HG02970 (cell line): ENCODE results near the gene RNF208.
"Not testable (repeated sequence)": the region's sequence is repeated elsewhere in the genome, so short reads cannot be mapped to it uniquely, and the experiment has no call there.

Experiments
- ATAC-seq: cut with Tn5 transposase; IDR thresholded peaks from one replicate; pipeline ENCODE4 v1.9.1; 2021; ENCODE audit warnings: mild to moderate bottlenecking, moderate library complexity, moderate number of reproducible peaks; ENCODE audit not compliant: unreplicated experiment, low FRiP score

The RNF208 gene

GRCh38 chr9:137240318-137240840 lies 18.3 kb upstream of the RNF208 start:
- ATAC-seq, result peak; percentile 17

- not testable (repeated sequence) for ATAC-seq
Measured at GRCh38 chr9:137239541-137240200, 17.6 kb upstream of the RNF208 start.

- no peak for ATAC-seq
Measured at GRCh38 chr9:137237759-137238726, 16.0 kb upstream of the RNF208 start.

GRCh38 chr9:137236936-137237421 lies 14.9 kb upstream of the RNF208 start:
- no peak for ATAC-seq

- ATAC-seq, result no peak
Measured at GRCh38 chr9:137236238-137236935, 14.3 kb upstream of the RNF208 start.

GRCh38 chr9:137235424-137236237 lies 13.6 kb upstream of the RNF208 start:
- ATAC-seq, result no peak

DNA sequence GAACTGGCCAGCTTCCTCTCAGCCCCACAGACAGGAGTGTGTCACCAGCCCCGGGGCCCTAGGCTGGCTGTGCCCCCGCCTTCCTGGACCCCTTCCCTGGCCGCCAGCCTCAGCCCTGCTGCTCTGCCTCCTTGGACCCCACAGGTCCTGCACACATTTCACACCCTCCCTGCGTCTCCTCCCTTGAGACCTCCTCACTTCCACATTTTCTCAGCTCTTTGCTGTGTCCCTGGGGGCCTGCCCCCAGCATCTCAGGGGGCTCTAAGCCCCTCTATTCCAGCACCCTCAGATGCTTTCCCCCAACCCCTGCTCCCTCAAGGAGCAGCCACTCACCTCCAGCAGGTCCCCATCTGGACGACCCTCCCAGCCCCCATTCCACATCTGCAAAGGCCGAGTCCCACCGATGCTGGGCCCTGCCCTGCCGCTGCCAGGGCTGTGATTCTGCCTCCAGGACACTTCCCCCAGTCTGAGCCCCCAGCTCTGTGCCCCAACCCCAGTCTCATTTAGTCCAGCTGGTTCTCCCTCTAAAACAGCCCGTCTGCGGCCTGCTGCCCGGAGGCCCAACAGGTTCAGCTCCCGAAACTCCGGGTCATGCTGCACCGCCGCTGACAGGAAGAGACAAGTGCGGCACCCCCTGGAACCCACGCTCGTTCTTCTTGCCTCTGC lies 12.9 kb upstream of the RNF208 start:
- ATAC-seq, result no peak

DNA sequence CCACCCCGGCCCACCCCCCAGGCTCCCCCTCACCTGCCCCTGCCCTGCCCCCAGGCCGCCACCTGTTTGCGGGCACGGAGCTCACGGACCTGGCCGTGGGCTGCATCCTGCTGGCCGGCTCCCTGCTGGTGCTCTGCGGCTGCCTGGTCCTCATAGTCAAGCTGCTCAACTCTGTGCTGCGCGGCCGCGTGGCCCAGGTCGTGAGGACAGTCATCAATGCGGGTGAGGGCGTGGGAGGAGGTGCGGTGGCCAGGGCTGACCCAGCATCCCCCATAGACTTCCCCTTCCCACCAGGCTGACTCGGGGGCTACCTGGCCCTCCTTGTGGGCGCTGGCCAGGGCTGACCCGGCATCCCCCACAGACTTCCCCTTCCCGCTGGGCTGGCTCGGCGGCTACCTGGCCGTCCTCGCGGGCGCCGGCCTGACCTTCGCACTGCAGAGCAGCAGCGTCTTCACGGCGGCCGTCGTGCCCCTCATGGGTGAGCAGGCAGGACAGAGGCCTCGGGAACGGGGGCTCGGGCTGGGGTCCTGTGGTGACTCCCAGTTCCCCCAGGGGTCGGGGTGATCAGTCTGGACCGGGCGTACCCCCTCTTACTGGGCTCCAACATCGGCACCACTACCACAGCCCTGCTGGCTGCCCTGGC lies 12.1 kb upstream of the RNF208 start:
- no peak for ATAC-seq

DNA sequence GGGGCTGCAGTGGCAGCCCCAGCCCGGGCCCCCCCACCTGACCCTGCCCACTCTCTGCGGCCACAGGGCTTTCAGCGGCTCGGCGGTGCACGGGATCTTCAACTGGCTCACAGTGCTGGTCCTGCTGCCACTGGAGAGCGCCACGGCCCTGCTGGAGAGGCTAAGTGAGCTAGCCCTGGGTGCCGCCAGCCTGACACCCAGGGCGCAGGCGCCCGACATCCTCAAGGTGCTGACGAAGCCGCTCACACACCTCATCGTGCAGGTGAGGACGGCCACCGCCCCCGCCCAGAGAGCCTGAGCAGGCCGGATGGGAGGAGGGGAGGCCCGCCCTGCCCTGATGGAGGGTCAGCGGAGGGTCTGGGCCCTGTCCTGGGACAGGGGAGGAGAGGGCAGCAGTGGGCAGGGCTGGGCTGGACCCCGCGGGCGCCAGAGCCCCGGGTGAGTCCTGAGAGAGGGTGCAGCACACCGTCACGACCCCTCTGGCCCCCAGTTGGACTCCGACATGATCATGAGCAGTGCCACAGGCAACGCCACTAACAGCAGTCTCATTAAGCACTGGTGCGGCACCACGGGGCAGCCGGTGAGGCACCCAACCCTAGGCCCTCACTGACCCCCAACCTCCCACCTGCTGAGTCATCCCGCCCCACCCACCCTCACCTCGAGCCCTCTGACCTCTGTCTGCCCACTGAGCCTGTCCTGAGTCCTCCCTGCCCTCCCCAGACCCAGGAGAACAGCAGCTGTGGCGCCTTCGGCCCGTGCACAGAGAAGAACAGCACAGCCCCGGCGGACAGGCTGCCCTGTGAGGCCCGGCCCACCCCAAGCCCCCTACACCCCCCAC lies 11.3 kb upstream of the RNF208 start:
- no peak for ATAC-seq

GRCh38 chr9:137232510-137232909 lies 10.5 kb upstream of the RNF208 start:
- no peak for ATAC-seq

GRCh38 chr9:137232101-137232500 lies 10.1 kb upstream of the RNF208 start:
- no peak for ATAC-seq

GRCh38 chr9:137231372-137232039 lies 9.5 kb upstream of the RNF208 start:
- no peak for ATAC-seq

DNA sequence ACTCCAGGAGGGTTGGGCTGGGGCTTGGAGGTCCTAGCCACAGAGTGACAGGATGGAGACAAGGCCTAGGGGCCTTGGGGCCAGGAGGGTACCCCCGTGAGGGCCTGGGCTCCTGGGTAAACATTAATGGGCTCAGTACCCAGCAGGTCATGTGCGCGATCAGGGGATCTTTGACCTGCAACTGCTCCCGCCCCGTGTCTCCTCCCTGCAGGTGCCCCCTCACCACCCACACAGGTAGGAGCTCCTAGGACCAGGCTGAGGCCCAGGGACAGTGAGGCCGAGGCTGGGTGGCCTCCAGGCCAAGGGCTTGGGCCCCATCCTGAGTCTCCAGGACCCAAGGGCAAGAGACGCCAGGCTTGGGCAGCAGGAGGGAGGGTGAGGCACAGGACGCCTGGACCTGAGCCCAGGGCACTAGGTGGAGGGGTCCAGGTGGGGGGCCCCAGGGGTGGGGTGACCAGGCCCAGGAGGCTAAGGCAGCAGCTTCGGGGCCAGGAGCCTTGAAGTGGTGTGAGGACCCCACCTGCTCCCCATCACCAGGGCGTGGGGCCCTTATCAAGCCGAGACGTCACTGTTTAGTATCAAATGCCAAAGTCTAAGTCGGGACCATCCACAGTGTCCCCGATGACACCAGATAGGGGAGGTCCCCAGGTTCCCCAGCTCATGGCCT lies 8.8 kb upstream of the RNF208 start, which contains the start of gene SLC34A3:
Gene SLC34A3, plus strand, starts transcription at position 197 of the 667 bp plus-strand sequence. CDS start 802 bp downstream, outside the sequence.
- ATAC-seq, result no peak

GRCh38 chr9:137229903-137230704 lies 8.1 kb upstream of the RNF208 start:
- no peak for ATAC-seq

DNA sequence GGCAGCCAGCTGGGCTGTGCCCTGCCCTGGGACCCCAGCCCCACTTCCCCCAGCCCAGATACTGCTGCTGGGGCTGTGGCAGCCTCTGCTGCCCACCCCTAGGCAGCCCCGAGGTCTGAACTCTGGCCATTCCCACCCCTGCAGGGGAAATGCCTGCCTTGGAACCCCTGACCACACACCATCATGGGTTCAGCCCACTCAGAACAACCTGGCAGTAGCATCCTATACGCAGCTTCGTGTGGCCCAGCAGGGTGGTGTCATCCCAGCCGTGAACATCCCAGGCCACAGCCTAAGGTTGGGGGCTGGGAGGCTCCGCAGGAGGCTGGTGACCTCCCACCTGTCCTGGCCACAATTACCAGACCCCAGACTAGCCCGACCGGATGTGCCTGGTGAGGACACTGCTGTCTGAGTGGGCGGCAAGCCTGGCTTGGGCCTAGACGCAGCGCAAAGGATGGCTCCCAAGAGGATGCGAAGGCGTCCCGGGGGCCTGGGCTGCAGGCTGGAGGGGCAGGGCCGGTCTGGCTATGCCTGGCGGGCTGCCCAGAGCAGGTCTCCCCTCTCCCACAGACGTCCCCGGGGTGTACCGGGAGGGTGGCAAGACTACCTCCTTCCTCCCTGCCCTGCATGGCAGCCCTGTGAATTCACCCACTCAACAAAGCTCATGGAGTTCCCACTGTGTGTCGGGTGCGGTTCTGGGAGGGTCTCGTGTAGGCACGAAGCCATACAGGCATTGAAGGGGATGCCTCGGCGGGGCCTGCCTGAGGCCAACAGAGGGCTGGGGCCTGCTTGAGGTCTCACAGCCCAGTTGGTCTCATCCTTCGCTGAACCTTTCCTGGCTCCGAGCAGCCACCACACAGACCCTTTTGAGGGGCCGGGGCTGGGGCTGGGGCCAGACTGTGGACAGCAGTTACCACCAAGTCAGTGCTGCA lies 7.2 kb upstream of the RNF208 start:
- ATAC-seq, result no peak
